ENCODE data around the gene ANKRD6. TPM values are rescaled to one million over a fixed set of nuclear protein-coding genes. Genes with fewer than 3 reads are reported as not detected.
A peak's percentile ranks its signal among the peaks of the same experiment; 100 is the strongest.

Gene ANKRD6
- total and polyA plus RNA-seq, 2 experiments from 2014 or later: 9.3 to 20.9 TPM

DNA sequence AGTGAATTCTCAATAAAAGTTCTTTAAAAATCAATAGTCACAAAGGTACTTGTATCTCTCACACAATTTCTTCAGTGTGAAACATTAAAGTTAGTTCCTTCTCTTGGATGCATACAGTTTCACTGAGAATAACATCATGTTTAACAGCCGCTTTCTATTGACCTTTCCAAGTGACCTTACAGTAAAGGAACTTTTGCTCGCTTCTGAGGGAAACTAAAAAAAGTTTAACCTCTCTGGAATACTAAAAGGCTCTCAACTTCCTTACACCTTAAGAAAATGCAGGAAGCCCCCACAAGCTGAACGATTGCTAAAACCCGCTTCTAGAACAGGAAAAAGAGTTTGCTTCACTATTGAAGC is 22.2 kb upstream of the ANKRD6 start:
- H2AFZ ChIP-seq: peak overlapping the region; percentile 98
- H3K9me2 ChIP-seq (replicated peaks; ENCODE audit: insufficient read depth): no peaks in the 10 kb centered on the region
- H3K36me3 ChIP-seq (replicated peaks; ENCODE audit: insufficient read depth, low read depth): no peaks in the 10 kb centered on the region
- H3K27ac ChIP-seq: peak overlapping the region; percentile 86
- H4K20me1 ChIP-seq (ENCODE audit: insufficient read depth, poor library complexity, severe bottlenecking): no peaks in the 10 kb centered on the region
- peaks cover 30% of the 10 kb centered on the region for H3K27me3 ChIP-seq
- no peak for DNase-seq (ENCODE audit: low spot score)
- H3K4me3 ChIP-seq: peak overlapping the region; percentile 93
- H3K4me1 ChIP-seq (ENCODE audit: insufficient read depth): peaks cover 15% of the 10 kb centered on the region
- 11% methylated on average over 4 of the region's 4 CpGs for WGBS (ENCODE audit: low lambda C conversion rate, missing lambda C conversion rate)
- no peak for TF ChIP-seq EZH2phosphoT487 (IDR thresholded peaks at IDR 0.05; ENCODE audit: low read depth, severe bottlenecking, unreplicated experiment)
- no peak for TF ChIP-seq CTCF (IDR thresholded peaks at IDR 0.05; ENCODE audit: poor library complexity)
- no peak for TF ChIP-seq EZH2 (IDR thresholded peaks at IDR 0.05; ENCODE audit: borderline replicate concordance)
- no peaks in the 10 kb centered on the region for H3K9me3 ChIP-seq (ENCODE audit: low read depth)
- H3K4me2 ChIP-seq: peak overlapping the region; percentile 94
- peaks cover 8% of the 10 kb centered on the region for H3K79me2 ChIP-seq

DNA sequence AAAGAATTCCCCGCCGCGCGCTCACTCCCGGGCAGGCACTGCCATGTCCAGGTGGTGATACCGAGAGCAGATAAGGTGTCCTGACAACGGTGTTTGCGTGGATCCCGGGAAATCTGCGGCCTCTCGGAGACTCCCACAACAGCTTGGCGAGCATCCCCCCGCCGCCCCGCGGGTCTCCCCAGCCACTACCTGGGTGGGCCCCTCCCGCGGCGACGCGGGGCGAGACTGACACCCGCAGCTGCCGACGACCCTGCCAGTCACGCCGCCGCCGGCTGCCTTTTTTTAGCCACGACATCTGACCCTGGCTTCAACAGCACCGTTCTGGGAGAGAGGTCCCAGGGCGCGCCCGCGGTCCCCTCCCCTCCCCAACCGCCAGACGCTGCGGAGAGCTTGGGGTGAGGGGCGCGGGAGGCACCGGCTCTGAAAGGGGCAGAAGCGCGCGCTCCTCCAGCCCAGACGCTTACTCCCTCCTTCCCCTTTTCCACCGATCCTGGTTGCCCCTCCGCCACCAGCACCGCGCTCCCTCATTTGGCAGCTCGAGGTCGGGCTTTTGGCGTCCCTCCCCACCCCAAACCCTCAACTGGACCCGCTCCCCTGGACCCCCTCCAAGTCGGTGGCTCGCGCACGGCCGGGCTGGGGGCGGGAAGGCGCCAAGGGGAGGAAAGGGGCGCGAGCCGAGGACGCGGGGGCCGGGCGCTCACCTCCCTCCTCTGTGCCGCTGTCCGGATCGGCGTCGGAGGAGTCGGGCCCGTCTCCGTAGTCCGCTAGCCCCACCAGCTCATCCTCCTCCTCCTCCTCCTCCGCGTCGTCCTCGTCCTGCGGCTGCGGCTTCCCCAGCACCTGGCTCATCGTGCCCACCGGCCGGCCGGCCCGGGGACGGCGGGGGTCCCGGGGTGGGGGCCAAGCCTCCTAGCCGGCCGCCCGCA is 21.5 kb upstream of the ANKRD6 start:
- peaks cover 15% of the 10 kb centered on the region for H3K4me1 ChIP-seq (ENCODE audit: insufficient read depth)
- H3K27ac ChIP-seq: peak overlapping the region; percentile 86
- peak overlapping the region; percentile 93 for H3K4me3 ChIP-seq
- DNase-seq (ENCODE audit: low spot score): peak; percentile 54
- no peaks in the 10 kb centered on the region for H3K9me3 ChIP-seq (ENCODE audit: low read depth)
- peak overlapping the region; percentile 94 for H3K4me2 ChIP-seq
- H3K79me2 ChIP-seq: peaks cover 8% of the 10 kb centered on the region
- peak overlapping the region; percentile 98 for H2AFZ ChIP-seq
- TF ChIP-seq EZH2 (IDR thresholded peaks at IDR 0.05; ENCODE audit: borderline replicate concordance) (peak; percentile 23), EZH2phosphoT487 (IDR thresholded peaks at IDR 0.05; ENCODE audit: low read depth, severe bottlenecking, unreplicated experiment) (no peak)
- no peaks in the 10 kb centered on the region for H3K9me2 ChIP-seq (replicated peaks; ENCODE audit: insufficient read depth)
- 2% methylated on average over 32 of the region's 93 CpGs for WGBS (ENCODE audit: low lambda C conversion rate, missing lambda C conversion rate)
- H3K27me3 ChIP-seq: peaks cover 30% of the 10 kb centered on the region
- H3K36me3 ChIP-seq (replicated peaks; ENCODE audit: insufficient read depth, low read depth): no peaks in the 10 kb centered on the region
- H4K20me1 ChIP-seq (ENCODE audit: insufficient read depth, poor library complexity, severe bottlenecking): no peaks in the 10 kb centered on the region

DNA sequence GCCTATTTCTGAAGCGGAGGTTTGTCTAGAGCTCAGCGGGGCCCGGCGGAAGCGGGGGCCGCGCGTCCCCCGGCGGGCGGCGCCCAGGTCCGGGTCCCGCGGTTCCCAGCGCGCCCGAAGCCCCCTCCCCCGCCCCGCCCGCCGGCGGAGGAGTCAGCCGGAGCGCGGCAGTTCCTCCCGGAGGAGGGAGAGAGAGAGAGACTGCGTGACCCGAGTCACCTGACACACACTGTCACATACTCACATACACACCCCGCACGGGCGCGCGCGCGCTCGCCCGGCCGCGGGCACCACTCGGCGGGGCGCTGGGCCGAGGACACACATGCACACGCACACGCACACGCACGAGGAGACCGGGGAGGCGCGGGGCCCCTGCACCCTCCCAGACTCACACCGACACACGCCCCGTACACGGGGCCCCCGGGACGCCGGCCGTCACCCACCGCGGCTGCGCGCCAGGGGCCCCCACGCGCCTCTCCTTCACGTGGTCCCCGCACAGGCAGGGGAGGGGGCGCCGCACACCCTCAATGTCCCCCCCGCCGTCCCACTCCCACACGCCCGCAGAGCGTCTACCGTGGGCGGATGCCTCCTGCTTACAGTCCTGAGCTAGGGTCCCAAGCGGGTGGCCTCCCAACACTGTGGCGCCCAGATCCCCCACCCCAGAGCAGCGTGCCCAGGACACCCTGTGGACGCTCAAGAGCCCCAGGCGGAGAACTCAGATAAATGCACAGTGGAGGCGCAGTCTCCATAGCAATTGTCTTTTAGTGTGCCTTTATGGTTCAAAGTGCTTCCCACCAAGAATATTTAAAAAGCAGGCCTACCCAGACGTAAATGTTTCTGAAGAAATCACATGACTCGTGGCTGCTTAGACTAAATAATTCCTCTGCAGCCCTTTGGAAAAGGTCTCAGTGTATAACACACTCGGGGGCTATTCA is 20.6 kb upstream of the ANKRD6 start, which contains the start of gene RRAGD:
Gene RRAGD (minus strand): TSS at position 203 of the 935 bp plus-strand sequence. CDS start 280 bp downstream, outside the sequence.
- 2% methylated on average over 25 of the region's 85 CpGs for WGBS (ENCODE audit: low lambda C conversion rate, missing lambda C conversion rate)
- Histone ChIP-seq H3K27ac (peak within 1 kb of the TSS; percentile 86), H3K4me3 (peak within 1 kb of the TSS; percentile 93), H3K36me3 (replicated peaks; ENCODE audit: insufficient read depth, low read depth) (no peaks in the 10 kb centered on the region), H3K27me3 (peaks cover 29% of the 10 kb centered on the region), H3K9me3 (ENCODE audit: low read depth) (no peaks in the 10 kb centered on the region), H3K4me1 (ENCODE audit: insufficient read depth) (peaks cover 15% of the 10 kb centered on the region), H3K9me2 (replicated peaks; ENCODE audit: insufficient read depth) (no peaks in the 10 kb centered on the region), H3K4me2 (peak within 1 kb of the TSS; percentile 94), H4K20me1 (ENCODE audit: insufficient read depth, poor library complexity, severe bottlenecking) (no peaks in the 10 kb centered on the region), H2AFZ (peak within 1 kb of the TSS; percentile 98), H3K79me2 (peaks cover 8% of the 10 kb centered on the region)
- TF ChIP-seq CTCF (IDR thresholded peaks at IDR 0.05; ENCODE audit: poor library complexity): no peak
- no peak for TF ChIP-seq EZH2 (IDR thresholded peaks at IDR 0.05; ENCODE audit: borderline replicate concordance)
- TF ChIP-seq EZH2phosphoT487 (IDR thresholded peaks at IDR 0.05; ENCODE audit: low read depth, severe bottlenecking, unreplicated experiment): no peak
- peak; percentile 87 for DNase-seq (ENCODE audit: low spot score)
